ENCODE data around the gene MACROD2.

GRCh38 chr20:13990465-13990864 lies 4.9 kb upstream of the MACROD2 start, which contains the start of gene SEL1L2:
- TF ChIP-seq POLR2A (IDR thresholded peaks at IDR 0.05) (no peak), CTCF (IDR thresholded peaks at IDR 0.05) (no peak)
